GM11168 (cell line): ENCODE measurements around the gene LRRC4C.

ENCODE experiments used
- in situ Hi-C: fragments of 300-500 bp; cut with MboI; formaldehyde crosslinking; loops from one replicate; pipeline ENCODE4 v1.12.0; 2022; ENCODE audit warnings: low sequenced_read_pairs; ENCODE audit not compliant: unreplicated experiment

LRRC4C gene

GRCh38 chr11:41435531-41435930 is 23.9 kb downstream of the LRRC4C start:
- in situ Hi-C loops: loop anchor here (25.0 kb wide), 1 partner anchor 398 kb away; no protein-coding TSS in a partner anchor

- in situ Hi-C loops: loop anchor here (25.0 kb wide), 1 partner anchor 394 kb away; no protein-coding TSS in a partner anchor
Measured at GRCh38 chr11:41431784-41432183, 27.7 kb downstream of the LRRC4C start.

DNA sequence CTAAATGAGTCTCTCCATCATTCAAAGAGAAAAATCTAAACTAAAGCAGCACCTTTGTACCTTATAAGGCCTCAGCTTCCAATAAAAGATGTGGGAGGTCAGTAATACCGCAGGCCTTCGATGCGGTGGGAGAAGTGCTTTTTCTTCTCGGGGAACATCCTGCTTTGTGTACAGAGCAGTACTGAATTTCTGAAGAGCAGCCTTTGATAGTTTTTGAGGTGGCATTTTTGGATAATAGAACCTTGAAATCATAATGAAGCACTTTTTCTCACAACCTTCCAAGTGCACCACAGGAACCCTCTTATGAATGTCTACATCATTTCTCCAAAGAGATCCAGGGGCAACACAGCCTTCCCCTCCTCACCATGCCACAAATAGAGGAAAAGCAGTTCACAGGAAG is 39.6 kb downstream of the LRRC4C start:
- in situ Hi-C loops: no loop called here

DNA sequence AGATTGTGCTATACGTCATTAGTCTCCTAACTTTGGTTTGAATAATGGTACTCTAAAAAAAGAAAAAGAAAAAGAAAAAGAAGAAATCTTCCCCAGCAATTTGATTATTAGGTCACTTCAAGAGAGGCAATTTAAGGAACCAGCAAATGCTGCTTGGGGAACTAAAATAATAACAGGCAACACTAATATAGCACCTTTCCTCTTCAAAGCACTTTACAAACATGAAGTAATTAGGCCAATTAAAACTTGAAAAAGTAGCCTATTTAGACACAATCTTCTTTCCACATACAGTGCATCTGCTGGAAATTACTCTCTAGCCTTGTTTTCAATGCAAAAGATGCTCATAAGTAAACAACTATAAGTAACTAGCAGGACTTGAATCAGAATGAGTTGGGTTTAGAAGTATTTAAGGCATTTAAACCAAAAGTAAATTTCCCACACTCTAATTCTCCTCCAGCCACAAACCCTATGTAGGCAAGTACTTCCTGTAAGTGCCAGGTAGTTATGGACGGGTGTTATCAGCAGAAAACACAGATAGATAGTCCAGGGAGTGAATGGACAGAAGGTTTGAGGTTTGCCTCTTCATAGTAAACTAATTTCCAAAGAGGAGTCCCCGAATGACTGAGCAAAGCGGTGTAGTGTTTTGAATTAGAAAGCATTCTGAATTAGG is 44.5 kb downstream of the LRRC4C start:
- in situ Hi-C loops: no loop called here

GRCh38 chr11:41413843-41414242 is 45.6 kb downstream of the LRRC4C start:
- in situ Hi-C loops: no loop called here

GRCh38 chr11:41405812-41406211 is 53.6 kb downstream of the LRRC4C start:
- in situ Hi-C loops: loop anchor here (5.0 kb wide), 1 partner anchor 49 kb away; no protein-coding TSS in a partner anchor

- in situ Hi-C loops: no loop called here
Measured at GRCh38 chr11:41404109-41404508, 55.3 kb downstream of the LRRC4C start.

DNA sequence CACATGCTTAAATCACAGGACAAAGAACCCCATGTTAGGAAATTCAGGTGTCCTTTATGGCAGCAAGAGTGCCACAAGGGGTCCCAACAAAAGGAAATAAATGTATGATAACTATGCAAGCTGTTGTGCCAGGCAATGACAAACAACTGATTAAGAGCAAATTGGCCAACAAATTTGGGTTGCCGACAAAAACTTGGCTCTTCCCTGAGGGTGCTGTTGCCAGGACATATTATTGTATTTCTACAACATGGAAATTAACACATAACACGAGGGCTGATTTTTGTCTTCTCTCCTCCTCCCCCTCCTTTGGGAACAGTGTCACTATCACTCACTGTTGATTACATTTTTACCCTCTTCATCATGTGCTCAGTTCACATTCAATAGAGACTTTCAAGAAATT is 56.0 kb downstream of the LRRC4C start:
- in situ Hi-C loops: no loop called here

GRCh38 chr11:41400819-41401382 is 58.6 kb downstream of the LRRC4C start:
- in situ Hi-C loops: no loop called here

DNA sequence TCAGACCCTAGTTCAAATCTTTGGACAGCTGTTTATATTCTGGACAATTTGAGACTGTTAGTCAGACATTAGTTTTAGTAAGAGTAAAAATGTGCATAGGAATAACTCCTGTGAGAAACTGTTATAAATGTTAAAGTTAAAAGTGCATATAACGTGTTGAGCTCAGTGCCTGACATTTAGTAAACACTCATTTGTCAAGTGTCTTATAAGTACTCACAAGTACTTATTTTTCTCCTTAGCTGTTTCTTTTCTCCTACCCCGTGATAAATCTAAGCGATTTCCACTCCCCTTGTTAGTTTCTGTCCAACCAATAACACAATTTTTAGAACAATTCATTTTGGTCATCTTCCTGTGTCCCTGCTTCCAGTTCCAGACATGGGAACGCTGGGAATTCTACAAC is 59.3 kb downstream of the LRRC4C start:
- in situ Hi-C loops: no loop called here

- in situ Hi-C loops: no loop called here
Measured at GRCh38 chr11:41399323-41399722, 60.1 kb downstream of the LRRC4C start.

DNA sequence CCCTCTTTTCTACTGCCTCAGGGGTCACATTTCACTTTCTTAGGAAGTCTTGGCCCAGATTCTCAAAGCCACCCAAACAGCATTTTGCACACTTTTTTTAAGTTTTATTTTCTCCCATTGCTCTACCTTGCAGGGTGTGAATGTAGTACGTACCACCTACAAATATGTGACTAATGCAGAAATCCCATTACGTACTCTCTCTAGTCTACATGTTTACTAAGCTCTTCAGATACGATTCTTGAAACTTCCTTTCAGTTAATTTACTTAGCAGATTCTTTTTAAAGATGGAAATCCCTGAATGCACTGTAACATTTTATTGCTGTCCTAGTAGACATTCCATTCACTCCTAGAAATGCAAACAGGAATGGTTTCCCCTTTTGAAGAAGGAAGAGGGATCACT is 61.3 kb downstream of the LRRC4C start:
- in situ Hi-C loops: no loop called here

DNA sequence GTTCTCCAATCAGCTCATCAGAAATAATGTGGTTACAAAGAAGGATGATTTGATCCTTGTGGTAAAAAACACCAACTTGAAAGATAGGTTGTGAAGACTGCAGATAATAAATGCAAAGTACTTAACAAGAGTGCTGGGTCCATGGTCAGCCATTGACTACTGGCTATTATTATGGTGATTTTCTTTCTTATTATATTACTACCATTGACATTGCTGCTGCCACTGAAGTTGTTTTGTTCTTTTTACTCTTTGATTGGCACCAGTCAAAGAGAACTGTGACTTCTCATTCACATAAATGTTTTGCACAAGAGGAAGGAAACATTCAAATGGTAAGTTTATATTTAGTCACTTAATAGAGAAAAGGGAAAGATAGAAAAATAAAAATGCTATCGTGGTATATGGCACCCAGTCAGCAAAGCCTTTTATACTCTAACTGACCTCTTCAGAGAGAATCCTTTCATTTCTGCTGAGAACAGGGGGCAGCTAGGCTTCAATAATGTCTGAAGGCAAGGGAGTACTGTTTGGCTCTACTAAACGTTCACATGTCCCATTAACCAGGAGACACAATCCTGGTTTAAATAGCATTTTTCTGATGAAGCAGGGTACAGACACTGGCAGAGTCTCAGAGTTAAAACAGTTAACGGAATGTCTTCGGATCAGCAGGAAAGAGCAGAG is 64.8 kb downstream of the LRRC4C start:
- in situ Hi-C loops: no loop called here

DNA sequence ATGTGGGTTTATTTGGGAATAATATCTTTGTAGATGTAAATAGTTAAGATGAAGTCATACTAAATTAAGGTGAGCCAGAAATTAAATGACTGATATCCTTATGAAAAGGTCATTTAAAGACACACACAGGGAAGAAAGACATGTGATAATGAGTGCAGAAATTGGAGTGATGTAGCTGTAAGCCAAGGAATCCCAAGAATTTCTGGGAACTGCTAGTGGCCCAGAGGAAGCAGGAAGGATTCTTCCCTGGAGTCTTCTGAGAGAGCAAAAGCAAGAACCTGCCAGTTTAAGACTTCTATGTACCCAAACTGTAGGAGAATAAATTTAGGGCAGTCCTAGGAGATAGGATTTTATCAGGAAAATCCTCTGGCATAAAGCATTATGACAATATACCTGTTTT is 66.9 kb downstream of the LRRC4C start:
- in situ Hi-C loops: no loop called here

GRCh38 chr11:41389623-41390130 is 69.8 kb downstream of the LRRC4C start:
- in situ Hi-C loops: no loop called here

GRCh38 chr11:41384329-41384728 is 75.1 kb downstream of the LRRC4C start:
- in situ Hi-C loops: no loop called here

DNA sequence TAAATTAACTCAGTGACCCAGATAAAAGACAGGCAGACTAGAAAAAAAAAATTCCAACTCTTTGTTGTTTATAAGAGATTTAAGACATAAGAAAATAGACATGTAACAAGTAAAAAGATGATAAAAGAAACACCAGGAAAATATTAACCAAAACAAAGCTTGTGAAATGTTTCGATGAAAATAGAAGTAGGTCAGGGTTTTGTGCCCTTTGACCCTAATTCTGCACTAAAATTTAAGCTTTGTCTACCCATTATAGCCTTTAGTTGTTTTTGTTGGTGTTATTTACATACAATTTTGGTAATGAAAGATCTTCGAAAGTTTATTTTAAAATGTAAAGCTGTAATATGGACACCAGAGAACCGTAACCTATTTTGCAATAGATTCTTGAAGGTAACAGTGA is 75.7 kb downstream of the LRRC4C start:
- in situ Hi-C loops: no loop called here

DNA sequence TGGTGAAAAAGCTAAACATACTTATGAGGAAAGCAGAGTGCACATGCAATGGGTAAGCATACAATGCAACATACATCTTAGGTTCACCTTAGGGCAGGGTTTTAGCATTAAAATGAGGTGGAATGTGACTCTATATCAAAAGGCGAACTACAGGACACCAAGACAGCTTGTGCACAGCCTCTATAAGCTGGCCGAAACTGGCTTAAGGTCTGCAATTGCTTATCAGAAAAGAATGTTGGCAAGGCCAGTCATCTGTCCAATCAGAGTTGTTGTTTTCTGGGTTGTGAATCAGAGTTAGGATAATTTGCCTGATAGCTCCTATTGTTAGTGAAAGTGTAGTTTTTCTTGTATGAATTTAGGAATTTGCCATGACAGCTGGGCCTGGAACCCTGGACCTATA is 76.5 kb downstream of the LRRC4C start:
- in situ Hi-C loops: no loop called here

GRCh38 chr11:41379084-41379483 is 80.4 kb downstream of the LRRC4C start:
- in situ Hi-C loops: no loop called here

- in situ Hi-C loops: no loop called here
Measured at GRCh38 chr11:41377709-41378394, 81.6 kb downstream of the LRRC4C start.

DNA sequence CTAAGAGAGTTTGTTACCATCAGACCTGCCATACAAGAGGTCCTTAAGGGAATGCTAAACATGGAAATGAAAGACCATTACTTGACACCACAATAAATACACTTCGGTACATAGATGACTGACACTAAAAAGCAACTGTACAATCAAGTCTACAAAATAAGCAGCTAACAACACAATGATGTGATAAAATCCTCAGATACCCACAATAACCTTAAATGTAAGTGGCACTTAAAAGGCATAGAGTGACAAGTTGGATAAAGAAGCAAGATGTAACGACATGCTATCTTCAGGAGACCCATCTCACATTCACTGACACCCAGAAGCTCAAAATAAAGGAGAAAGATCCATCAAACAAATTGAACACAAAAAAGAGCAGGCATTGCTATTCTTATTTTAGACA is 107.6 kb downstream of the LRRC4C start:
- in situ Hi-C loops: no loop called here
